HUES6 (cell line): ENCODE measurements around the gene OR52E5.

Experiments
- H3K27ac ChIP-seq: 2 replicates; pipeline ENCODE4 v1.7.0; 2013; ENCODE audit warnings: low read depth, mild to moderate bottlenecking, low read length, inconsistent platforms
- H3K27me3 ChIP-seq: 2 replicates; pipeline ENCODE4 v1.6.1; 2013; ENCODE audit warnings: low read length; ENCODE audit not compliant: control insufficient read depth, insufficient read depth
- H3K36me3 ChIP-seq: 2 replicates; pipeline ENCODE4 v1.6.1; 2013; ENCODE audit warnings: low read length; ENCODE audit not compliant: control insufficient read depth, insufficient read depth
- H3K4me1 ChIP-seq: 2 replicates; pipeline ENCODE4 v1.6.1; 2013; ENCODE audit warnings: low read length; ENCODE audit not compliant: control insufficient read depth, insufficient read depth
- H3K4me3 ChIP-seq: 2 replicates; pipeline ENCODE4 v1.5.1; 2013; ENCODE audit warnings: low read depth, low read length
- H3K9ac ChIP-seq: one replicate; pipeline ENCODE4 v1.6.1; 2013; ENCODE audit warnings: mild to moderate bottlenecking, low read length
- H3K9me3 ChIP-seq: 2 replicates; pipeline ENCODE4 v1.6.1; 2013; ENCODE audit warnings: low read depth, low read length; ENCODE audit not compliant: control insufficient read depth, insufficient read depth

OR52E5 gene

GRCh38 chr11:5932671-5933070 lies 39.7 kb downstream of the OR52E5 start:
- Histone ChIP-seq H3K9me3 (peaks cover 43% of the 10 kb centered on the region), H3K27ac (no peak overlapping the region), H3K4me3 (no peak overlapping the region), H3K36me3 (no peaks in the 10 kb centered on the region), H3K4me1 (no peaks in the 10 kb centered on the region), H3K27me3 (no peaks in the 10 kb centered on the region), H3K9ac (no peak overlapping the region)

DNA sequence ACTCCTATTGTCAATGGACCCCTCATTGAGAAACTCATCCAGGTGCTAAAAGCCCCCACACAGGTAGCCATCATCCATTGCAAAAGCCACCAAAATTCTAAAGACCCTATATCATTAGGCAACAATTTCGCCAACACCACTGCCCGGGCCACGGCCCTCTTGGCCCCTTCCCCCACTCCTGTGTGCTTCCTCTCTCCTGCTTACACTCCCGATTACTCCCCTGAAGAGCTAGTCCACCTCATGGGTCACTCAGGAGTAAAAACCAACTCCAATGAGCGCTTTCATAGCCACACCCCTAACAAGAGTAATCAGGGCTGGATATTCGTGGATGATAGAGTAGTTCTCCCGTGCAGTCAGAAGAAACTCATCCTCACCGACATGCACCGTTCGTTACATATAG lies 40.1 kb downstream of the OR52E5 start:
- no peak overlapping the region for H3K4me3 ChIP-seq
- H3K27ac ChIP-seq: no peak overlapping the region
- H3K36me3 ChIP-seq: no peaks in the 10 kb centered on the region
- H3K27me3 ChIP-seq: no peaks in the 10 kb centered on the region
- no peaks in the 10 kb centered on the region for H3K4me1 ChIP-seq
- H3K9ac ChIP-seq: no peak overlapping the region
- H3K9me3 ChIP-seq: peaks cover 42% of the 10 kb centered on the region

DNA sequence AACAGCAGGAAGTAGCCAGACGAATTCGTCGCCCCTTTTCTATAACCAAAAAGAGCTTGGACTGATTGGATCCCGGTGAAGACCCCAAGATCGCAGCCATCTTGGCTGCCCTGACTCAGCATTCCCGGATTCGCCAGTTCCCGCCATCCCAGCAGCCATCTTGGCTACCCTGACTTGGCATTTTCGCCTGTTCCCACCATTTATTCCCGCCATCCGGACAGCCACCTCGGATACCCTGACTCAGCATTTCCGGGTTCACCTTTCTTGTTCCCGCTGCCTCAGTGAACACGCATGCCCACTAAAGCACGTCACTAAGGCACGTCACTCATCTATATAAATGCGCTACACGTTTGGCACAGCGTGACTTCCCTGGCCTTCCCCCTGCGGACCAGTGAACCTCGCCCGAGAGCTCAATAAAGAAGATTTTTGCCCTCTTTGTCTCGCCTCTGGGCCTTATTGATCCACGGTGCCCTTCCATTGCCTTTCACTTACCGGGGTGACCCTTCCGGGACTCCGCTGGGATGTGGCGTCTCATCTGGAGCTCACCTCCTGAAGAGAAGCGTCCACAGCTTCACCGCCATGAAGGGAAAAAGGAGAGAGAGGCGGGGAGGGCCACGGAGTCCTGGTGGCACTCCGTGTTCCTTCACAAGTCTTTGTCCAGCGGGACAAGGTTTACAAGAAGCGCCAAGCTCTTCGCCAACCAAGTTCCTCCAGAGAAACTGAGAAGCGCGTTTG lies 45.0 kb downstream of the OR52E5 start:
- no peak overlapping the region for H3K9ac ChIP-seq
- H3K4me3 ChIP-seq: no peak overlapping the region
- H3K27me3 ChIP-seq: no peaks in the 10 kb centered on the region
- H3K27ac ChIP-seq: no peak overlapping the region
- no peaks in the 10 kb centered on the region for H3K36me3 ChIP-seq
- peaks cover 14% of the 10 kb centered on the region for H3K9me3 ChIP-seq
- no peaks in the 10 kb centered on the region for H3K4me1 ChIP-seq

GRCh38 chr11:5938603-5938965 lies 45.6 kb downstream of the OR52E5 start:
- H3K27me3 ChIP-seq: no peaks in the 10 kb centered on the region
- no peaks in the 10 kb centered on the region for H3K36me3 ChIP-seq
- no peaks in the 10 kb centered on the region for H3K4me1 ChIP-seq
- no peak overlapping the region for H3K9ac ChIP-seq
- no peak overlapping the region for H3K4me3 ChIP-seq
- H3K9me3 ChIP-seq: peaks cover 11% of the 10 kb centered on the region
- H3K27ac ChIP-seq: no peak overlapping the region

GRCh38 chr11:5940748-5941147 lies 47.7 kb downstream of the OR52E5 start:
- H3K4me3 ChIP-seq: no peak overlapping the region

DNA sequence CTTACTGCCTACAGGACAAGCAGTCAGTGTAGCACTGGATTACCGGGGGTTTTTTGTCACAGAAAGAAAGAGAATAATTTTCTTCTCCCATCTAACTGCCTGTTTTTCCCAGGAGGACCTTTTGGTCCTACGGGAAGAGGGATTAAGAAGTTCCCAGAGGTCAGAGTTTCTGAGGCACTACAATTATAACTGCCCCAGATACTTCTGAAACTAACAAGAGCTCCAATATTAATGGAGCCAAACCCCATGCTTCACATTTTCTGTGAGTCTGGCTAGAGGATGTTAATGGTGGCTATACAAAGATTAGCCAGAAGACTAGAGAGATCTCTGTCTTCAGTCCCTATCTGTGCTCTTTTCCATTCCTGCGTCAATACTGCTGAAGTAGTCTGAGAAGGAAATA lies 48.9 kb downstream of the OR52E5 start, which contains the start of gene OR56A3:
Gene OR56A3 (plus strand): TSS at position 301 of the 400 bp plus-strand sequence. CDS start 5,096 bp downstream, outside the sequence.
- Histone ChIP-seq H3K27me3 (no peaks in the 10 kb centered on the region), H3K4me1 (no peaks in the 10 kb centered on the region), H3K9ac (no peak within 1 kb of the TSS), H3K36me3 (no peaks in the 10 kb centered on the region), H3K27ac (no peak within 1 kb of the TSS), H3K9me3 (peaks cover 7% of the 10 kb centered on the region), H3K4me3 (no peak within 1 kb of the TSS)

More at GRCh38 chr11:5940748-5941147, 47.7 kb downstream of the OR52E5 start:
- no peak overlapping the region for H3K27ac ChIP-seq
- peaks cover 7% of the 10 kb centered on the region for H3K9me3 ChIP-seq
- no peaks in the 10 kb centered on the region for H3K4me1 ChIP-seq
- H3K36me3 ChIP-seq: no peaks in the 10 kb centered on the region
- no peaks in the 10 kb centered on the region for H3K27me3 ChIP-seq
- H3K9ac ChIP-seq: no peak overlapping the region
